HEK293 (cell line): ENCODE results near the gene FAM174B.

ENCODE experiments used
- CTCF ChIA-PET: fragments of 350-600 bp; formaldehyde crosslinking; extraction: SDS; loops from one replicate; lab custom pipeline; 2021; ENCODE audit warnings: antibody characterized with exemption; lab: Yijun Ruan, JAX
- POLR2A ChIA-PET: fragments of 300-600 bp; formaldehyde crosslinking; extraction: SDS; loops from one replicate; lab custom pipeline; 2020; ENCODE audit warnings: antibody characterized with exemption, inconsistent platforms; lab: Yijun Ruan, JAX
- H3K27ac ChIP-seq: fragments of 200-500 bp; sonication (Bioruptor generic); 2 replicates; pipeline ENCODE4 v1.5.1; 2014; ENCODE audit warnings: low read depth, low read length, control low read depth, inconsistent platforms; ENCODE audit errors: extremely low read depth
- H3K36me3 ChIP-seq, 2 experiments: fragments of 200-500 bp in 1 of 2; sonication (Bioruptor generic) in 1 of 2; 1 replicate in 1 of 2; 2 replicates in 1 of 2; pipeline ENCODE4 v1.5.1; 2014 to 2017; ENCODE audit warnings: inconsistent platforms in 2 of 2, low read length in 2 of 2; ENCODE audit not compliant: control insufficient read depth in 2 of 2, insufficient read depth in 1 of 2
- H3K4me1 ChIP-seq: fragments of 200-500 bp; sonication (Bioruptor generic); 2 replicates; pipeline ENCODE4 v1.5.1; 2014; ENCODE audit warnings: mild to moderate bottlenecking, low read length, inconsistent platforms; ENCODE audit not compliant: control insufficient read depth, insufficient read depth
- H3K4me3 ChIP-seq: 2 replicates; pipeline ENCODE4 v1.5.1; 2011; ENCODE audit warnings: low read depth, mild to moderate bottlenecking, control low read depth, low read length, moderate library complexity
- H3K9me3 ChIP-seq: fragments of 200-500 bp; sonication (Bioruptor generic); 2 replicates; pipeline ENCODE4 v1.5.1; 2014; ENCODE audit warnings: low read depth, low read length, inconsistent platforms; ENCODE audit not compliant: control insufficient read depth, insufficient read depth
- EGR2 ChIP-seq: fragments of 450-650 bp; formaldehyde crosslinking; IDR thresholded peaks from 2 replicates; pipeline ENCODE4 v1.5.1; 2016; ENCODE audit warnings: low read depth, missing biosample characterization, missing genetic modification characterization
- HOXA7 ChIP-seq: sonication (generic); formaldehyde crosslinking; IDR thresholded peaks from 2 replicates; pipeline ENCODE4 v1.8.1; 2022; ENCODE audit warnings: missing genetic modification reagents, borderline replicate concordance
- HOXD13 ChIP-seq: sonication (generic); formaldehyde crosslinking; IDR thresholded peaks from 2 replicates; pipeline ENCODE4 v1.8.0; 2022; ENCODE audit warnings: missing genetic modification reagents, borderline replicate concordance
- TRIM28 ChIP-seq: IDR thresholded peaks from 2 replicates; pipeline ENCODE4 v1.6.1; 2011; ENCODE audit warnings: low read length, control low read depth, borderline replicate concordance
- YY1 ChIP-seq: fragments of 450-650 bp; formaldehyde crosslinking; IDR thresholded peaks from 2 replicates; pipeline ENCODE4 v1.5.1; 2018; ENCODE audit warnings: missing biosample characterization, missing genetic modification characterization
- ZBTB8A ChIP-seq: fragments of 450-650 bp; formaldehyde crosslinking; IDR thresholded peaks from 2 replicates; pipeline ENCODE4 v1.5.1; 2016; ENCODE audit warnings: missing biosample characterization, missing genetic modification characterization
- ZFHX2 ChIP-seq: fragments of 450-650 bp; formaldehyde crosslinking; conservative IDR thresholded peaks from 2 replicates; pipeline ENCODE4 v1.5.1; 2016; ENCODE audit warnings: missing biosample characterization, missing genetic modification characterization
- ZFP69B ChIP-seq: fragments of 450-650 bp; formaldehyde crosslinking; IDR thresholded peaks from 2 replicates; pipeline ENCODE4 v1.5.1; 2016; ENCODE audit warnings: missing biosample characterization, missing genetic modification characterization
- ZIC2 ChIP-seq: fragments of 450-650 bp; formaldehyde crosslinking; IDR thresholded peaks from 2 replicates; pipeline ENCODE4 v1.5.1; 2016; ENCODE audit warnings: missing biosample characterization, missing genetic modification characterization
- ZNF341 ChIP-seq: fragments of 450-650 bp; formaldehyde crosslinking; IDR thresholded peaks from 2 replicates; pipeline ENCODE4; 2016; ENCODE audit warnings: low read depth, missing biosample characterization, missing genetic modification characterization
- ZNF423 ChIP-seq: fragments of 450-650 bp; formaldehyde crosslinking; IDR thresholded peaks from 2 replicates; pipeline ENCODE4 v1.5.1; 2016; ENCODE audit warnings: missing biosample characterization, missing genetic modification characterization
- ZNF549 ChIP-seq: fragments of 450-650 bp; IDR thresholded peaks from 2 replicates; pipeline ENCODE4 v1.5.1; 2018; ENCODE audit warnings: missing biosample characterization, missing genetic modification characterization, mild to moderate bottlenecking, inconsistent platforms, moderate library complexity
- ZNF623 ChIP-seq: fragments of 450-650 bp; formaldehyde crosslinking; IDR thresholded peaks from 2 replicates; pipeline ENCODE4 v1.5.1; 2016; ENCODE audit warnings: missing biosample characterization, missing genetic modification characterization
- TF ChIP-seq, protein P1 (sequence below): fragments of 450-650 bp; formaldehyde crosslinking; IDR thresholded peaks from 2 replicates; pipeline ENCODE4 v1.5.1; 2016; ENCODE audit warnings: missing biosample characterization, missing genetic modification characterization
- TF ChIP-seq, protein P2 (sequence below): fragments of 450-650 bp; formaldehyde crosslinking; IDR thresholded peaks from 2 replicates; pipeline ENCODE4 v1.5.1; 2016; ENCODE audit warnings: missing biosample characterization, missing genetic modification characterization
- TF ChIP-seq, protein P3 (sequence below): fragments of 450-650 bp; IDR thresholded peaks from 2 replicates; pipeline ENCODE4 v1.5.1; 2018; ENCODE audit warnings: missing biosample characterization, missing genetic modification characterization
- TF ChIP-seq, protein P4 (sequence below): fragments of 450-650 bp; formaldehyde crosslinking; optimal IDR thresholded peaks from 2 replicates; pipeline ENCODE3; 2016; ENCODE audit warnings: missing biosample characterization, mild to moderate bottlenecking, missing genetic modification characterization
- TF ChIP-seq, protein P5 (sequence below): fragments of 450-650 bp; formaldehyde crosslinking; IDR thresholded peaks from 2 replicates; pipeline ENCODE4 v1.5.1; 2016; ENCODE audit warnings: missing biosample characterization, missing genetic modification characterization

The FAM174B gene

DNA sequence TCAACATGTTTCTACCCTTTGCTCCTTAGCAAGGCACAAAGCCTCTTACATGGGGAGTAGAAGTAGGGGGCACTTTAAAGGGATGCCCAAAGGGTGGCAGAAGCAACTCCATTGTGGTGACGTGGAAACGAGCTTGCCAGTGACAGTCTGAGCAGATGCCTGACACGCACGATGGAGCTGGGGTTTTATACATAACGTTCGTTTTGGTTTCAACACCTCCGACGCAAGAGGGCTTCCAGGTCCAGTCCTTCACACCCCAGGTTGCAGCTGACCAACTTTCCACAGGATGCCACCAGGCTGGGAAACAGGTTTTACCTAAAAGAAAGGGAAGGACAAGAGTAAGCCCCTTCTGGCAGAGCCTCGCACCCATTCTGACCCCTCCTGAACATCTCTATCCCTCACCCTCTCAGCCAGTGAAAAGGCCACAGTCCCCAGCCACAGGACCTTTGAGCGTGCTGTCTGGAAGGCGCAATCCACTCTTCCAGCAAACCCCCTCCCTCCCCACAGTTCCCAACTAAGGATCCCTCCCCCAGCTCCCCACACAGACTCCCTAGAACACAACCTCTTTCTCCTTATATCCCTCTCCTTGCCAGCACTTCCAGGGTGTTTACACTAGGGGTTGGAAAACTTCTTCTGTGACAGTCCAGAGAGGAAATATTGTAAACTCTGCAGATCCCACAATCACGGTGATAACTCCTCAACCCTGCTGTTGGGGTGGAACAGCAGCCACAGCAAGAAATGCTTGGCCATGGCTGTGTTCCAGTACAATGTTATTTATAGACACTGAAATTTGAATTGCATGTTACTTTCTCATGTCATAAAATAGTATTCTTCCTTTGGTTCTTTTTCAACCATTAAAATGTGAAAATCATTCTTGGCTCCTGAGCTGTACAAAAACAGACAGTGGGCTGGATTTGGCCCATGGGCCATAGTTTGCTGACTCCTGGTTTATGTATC, 36.2 kb downstream of the FAM174B start:
- Histone ChIP-seq H3K4me1 (no peaks in the 10 kb centered on the region), H3K27ac (no peak overlapping the region), H3K9me3 (no peaks in the 10 kb centered on the region), H3K4me3 (no peak overlapping the region), H3K36me3 (no peaks in the 10 kb centered on the region)
- POLR2A ChIA-PET: no interaction called here
- CTCF ChIA-PET: no interaction called here
- peak; percentile 51 for TF ChIP-seq ZNF341 (tag by site-specific recombination)
- peak; percentile 84 for TF ChIP-seq ZNF623 (tag by site-specific recombination)
- no peak for TF ChIP-seq ZBTB8A (tag by site-specific recombination)
- TF ChIP-seq, protein P1, sequence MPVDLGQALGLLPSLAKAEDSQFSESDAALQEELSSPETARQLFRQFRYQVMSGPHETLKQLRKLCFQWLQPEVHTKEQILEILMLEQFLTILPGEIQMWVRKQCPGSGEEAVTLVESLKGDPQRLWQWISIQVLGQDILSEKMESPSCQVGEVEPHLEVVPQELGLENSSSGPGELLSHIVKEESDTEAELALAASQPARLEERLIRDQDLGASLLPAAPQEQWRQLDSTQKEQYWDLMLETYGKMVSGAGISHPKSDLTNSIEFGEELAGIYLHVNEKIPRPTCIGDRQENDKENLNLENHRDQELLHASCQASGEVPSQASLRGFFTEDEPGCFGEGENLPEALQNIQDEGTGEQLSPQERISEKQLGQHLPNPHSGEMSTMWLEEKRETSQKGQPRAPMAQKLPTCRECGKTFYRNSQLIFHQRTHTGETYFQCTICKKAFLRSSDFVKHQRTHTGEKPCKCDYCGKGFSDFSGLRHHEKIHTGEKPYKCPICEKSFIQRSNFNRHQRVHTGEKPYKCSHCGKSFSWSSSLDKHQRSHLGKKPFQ (tag by site-specific recombination): no peak

DNA sequence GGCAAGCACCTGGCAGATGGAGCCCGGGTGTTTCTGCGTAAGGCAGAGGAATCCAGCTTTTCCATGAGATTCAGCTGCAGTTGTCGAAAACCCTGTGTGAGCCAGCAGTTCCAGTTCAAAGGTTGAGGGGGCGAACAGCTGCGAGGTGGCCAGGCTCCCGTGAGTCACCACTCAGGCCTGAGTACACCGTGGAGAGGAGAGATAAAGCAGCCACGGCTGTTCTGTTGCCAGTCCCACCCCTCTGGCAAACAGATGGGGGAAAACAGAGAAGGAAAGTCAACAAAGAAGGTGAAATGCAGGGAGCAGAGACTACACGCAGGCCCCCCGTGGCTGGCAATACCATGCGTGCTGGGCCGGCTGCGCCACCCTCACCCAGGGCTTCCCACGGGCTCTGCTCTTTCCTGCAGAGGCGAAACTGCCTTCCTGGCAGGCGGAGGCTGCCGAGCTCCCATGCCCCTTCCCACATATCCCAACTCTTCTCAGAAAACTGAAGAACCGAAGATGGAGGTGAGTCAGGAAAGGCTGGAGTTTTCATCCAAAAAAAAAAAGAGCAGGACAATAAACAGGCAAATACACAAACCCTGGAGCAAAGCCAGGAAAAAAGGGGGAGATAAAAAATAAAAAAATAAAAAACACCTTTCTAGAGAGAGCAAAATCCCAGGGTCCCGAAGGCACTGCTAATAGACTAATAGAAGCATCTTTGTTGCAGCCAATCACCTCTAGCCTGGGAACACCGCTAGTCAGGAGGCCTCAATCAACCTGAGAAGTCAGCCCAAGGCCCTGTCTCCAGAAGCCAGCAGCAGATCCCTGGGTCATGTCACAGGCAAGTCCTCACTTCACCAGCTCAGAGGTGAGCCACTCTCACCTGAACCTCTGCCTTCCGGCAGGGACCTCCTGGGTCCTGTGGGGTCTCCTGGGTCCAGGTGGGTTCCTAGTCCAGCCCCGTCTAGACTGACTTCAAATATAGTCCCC, 37.7 kb downstream of the FAM174B start:
- no peak overlapping the region for H3K27ac ChIP-seq
- TF ChIP-seq, protein P2, sequence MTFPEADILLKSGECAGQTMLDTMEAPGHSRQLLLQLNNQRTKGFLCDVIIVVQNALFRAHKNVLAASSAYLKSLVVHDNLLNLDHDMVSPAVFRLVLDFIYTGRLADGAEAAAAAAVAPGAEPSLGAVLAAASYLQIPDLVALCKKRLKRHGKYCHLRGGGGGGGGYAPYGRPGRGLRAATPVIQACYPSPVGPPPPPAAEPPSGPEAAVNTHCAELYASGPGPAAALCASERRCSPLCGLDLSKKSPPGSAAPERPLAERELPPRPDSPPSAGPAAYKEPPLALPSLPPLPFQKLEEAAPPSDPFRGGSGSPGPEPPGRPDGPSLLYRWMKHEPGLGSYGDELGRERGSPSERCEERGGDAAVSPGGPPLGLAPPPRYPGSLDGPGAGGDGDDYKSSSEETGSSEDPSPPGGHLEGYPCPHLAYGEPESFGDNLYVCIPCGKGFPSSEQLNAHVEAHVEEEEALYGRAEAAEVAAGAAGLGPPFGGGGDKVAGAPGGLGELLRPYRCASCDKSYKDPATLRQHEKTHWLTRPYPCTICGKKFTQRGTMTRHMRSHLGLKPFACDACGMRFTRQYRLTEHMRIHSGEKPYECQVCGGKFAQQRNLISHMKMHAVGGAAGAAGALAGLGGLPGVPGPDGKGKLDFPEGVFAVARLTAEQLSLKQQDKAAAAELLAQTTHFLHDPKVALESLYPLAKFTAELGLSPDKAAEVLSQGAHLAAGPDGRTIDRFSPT (tag by site-specific recombination): no peak
- TF ChIP-seq HOXA7 (CRISPR knock-in tag) (no peak), TRIM28 (no peak), ZNF423 (tag by site-specific recombination) (no peak), EGR2 (tag by site-specific recombination) (peak; percentile 31; the same call in 1 of the 2 replicates), YY1 (tag by site-specific recombination) (no peak), ZFHX2 (tag by site-specific recombination) (peak; percentile 24; the same call in 1 of the 2 replicates), ZFP69B (no peak), HOXD13 (CRISPR knock-in tag) (no peak), ZNF549 (tag by site-specific recombination) (no peak), ZIC2 (tag by site-specific recombination) (no peak)
- TF ChIP-seq, protein P3, sequence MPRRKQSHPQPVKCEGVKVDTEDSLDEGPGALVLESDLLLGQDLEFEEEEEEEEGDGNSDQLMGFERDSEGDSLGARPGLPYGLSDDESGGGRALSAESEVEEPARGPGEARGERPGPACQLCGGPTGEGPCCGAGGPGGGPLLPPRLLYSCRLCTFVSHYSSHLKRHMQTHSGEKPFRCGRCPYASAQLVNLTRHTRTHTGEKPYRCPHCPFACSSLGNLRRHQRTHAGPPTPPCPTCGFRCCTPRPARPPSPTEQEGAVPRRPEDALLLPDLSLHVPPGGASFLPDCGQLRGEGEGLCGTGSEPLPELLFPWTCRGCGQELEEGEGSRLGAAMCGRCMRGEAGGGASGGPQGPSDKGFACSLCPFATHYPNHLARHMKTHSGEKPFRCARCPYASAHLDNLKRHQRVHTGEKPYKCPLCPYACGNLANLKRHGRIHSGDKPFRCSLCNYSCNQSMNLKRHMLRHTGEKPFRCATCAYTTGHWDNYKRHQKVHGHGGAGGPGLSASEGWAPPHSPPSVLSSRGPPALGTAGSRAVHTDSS (tag by site-specific recombination): no peak
- TF ChIP-seq, protein P4, sequence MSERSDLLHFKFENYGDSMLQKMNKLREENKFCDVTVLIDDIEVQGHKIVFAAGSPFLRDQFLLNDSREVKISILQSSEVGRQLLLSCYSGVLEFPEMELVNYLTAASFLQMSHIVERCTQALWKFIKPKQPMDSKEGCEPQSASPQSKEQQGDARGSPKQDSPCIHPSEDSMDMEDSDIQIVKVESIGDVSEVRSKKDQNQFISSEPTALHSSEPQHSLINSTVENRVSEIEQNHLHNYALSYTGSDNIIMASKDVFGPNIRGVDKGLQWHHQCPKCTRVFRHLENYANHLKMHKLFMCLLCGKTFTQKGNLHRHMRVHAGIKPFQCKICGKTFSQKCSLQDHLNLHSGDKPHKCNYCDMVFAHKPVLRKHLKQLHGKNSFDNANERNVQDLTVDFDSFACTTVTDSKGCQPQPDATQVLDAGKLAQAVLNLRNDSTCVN (tag by site-specific recombination): no peak
- TF ChIP-seq, protein P5, sequence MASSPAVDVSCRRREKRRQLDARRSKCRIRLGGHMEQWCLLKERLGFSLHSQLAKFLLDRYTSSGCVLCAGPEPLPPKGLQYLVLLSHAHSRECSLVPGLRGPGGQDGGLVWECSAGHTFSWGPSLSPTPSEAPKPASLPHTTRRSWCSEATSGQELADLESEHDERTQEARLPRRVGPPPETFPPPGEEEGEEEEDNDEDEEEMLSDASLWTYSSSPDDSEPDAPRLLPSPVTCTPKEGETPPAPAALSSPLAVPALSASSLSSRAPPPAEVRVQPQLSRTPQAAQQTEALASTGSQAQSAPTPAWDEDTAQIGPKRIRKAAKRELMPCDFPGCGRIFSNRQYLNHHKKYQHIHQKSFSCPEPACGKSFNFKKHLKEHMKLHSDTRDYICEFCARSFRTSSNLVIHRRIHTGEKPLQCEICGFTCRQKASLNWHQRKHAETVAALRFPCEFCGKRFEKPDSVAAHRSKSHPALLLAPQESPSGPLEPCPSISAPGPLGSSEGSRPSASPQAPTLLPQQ: no peak
- TF ChIP-seq, all 188 proteins: peak for 2

More for the DNA sequence above, 37.7 kb downstream of the FAM174B start:
- POLR2A ChIA-PET: no interaction called here
- Histone ChIP-seq H3K4me1 (no peaks in the 10 kb centered on the region), H3K9me3 (no peaks in the 10 kb centered on the region), H3K36me3 (no peaks in the 10 kb centered on the region), H3K4me3 (no peak overlapping the region)
- CTCF ChIA-PET: no interaction called here
